Measurements from ENCODE around the gene ILDR1. TPM values are rescaled to one million over a fixed set of nuclear protein-coding genes. Genes with fewer than 3 reads are reported as not detected.

Gene ILDR1
- total and polyA plus RNA-seq, 2 donors (not counting 3 experiments of a cell fraction or from before 2014, with no cell fraction given) = not detected

DNA sequence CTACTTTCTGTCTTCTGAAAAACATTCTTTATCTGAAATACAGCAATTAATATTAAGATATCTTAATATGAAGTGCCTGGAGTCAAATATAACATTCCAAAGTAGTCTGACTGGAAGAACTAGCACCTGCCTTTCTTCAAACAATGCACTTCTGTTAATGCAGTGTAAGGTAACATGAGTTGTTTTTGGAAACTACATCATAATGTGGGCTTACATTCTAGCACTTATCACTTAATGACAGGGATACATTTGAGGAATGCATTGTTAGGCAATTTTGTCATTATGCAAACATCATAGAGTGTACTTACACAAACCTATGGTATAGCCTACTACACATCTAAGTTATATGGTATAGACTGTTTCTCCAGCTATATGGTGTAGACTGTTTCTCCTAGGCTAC lies 78.6 kb downstream of the ILDR1 start:
- CTCF ChIA-PET = no interaction called here
- Histone ChIP-seq H4K20me1 (replicated peaks; ENCODE audit: control insufficient read depth, extremely low read depth, insufficient read depth, low read length) (no peaks in the 10 kb centered on the region), H3K27me3 (ENCODE audit: control insufficient read depth in 2 of 2, insufficient read depth in 2 of 2, low read length in 2 of 2) (no peaks in the 10 kb centered on the region), H3K9me1 (replicated peaks; ENCODE audit: control insufficient read depth, extremely low read depth, insufficient read depth, low read length) (no peaks in the 10 kb centered on the region), H3K4me1 (ENCODE audit: control insufficient read depth, extremely low read depth, insufficient read depth, low read length) (no peaks in the 10 kb centered on the region), H3K79me2 (ENCODE audit: control insufficient read depth, insufficient read depth, low read length) (no peaks in the 10 kb centered on the region), H3K9ac (replicated peaks; ENCODE audit: extremely low read depth, insufficient read depth, low read length) (no peak overlapping the region), H3K27ac (ENCODE audit: insufficient read depth, low read depth, low read length) (no peak overlapping the region), H3K9me3 (replicated peaks; ENCODE audit: control insufficient read depth, insufficient read depth, low read length) (no peaks in the 10 kb centered on the region), H2AFZ (ENCODE audit: low read depth, low read length) (no peak overlapping the region), H3K36me3 (ENCODE audit: control insufficient read depth in 2 of 2, extremely low read depth in 1 of 2, insufficient read depth in 2 of 2, low read length in 2 of 2) (no peaks in the 10 kb centered on the region), H3K4me3 (replicated peaks in 1 of 3; ENCODE audit: insufficient read depth in 1 of 3, low read depth in 1 of 3, low read length in 3 of 3) (no peak overlapping the region), H3K4me2 (ENCODE audit: insufficient read depth, low read length) (no peak overlapping the region)
- no peak for FAIRE-seq
- POLR2A ChIA-PET = no interaction called here
- dilution Hi-C loops (cut with MboI; ENCODE audit: extremely low pct_ligation_motif_present, low sequenced_read_pairs) = no loop called here
- intact Hi-C loops (cut with micrococcal nuclease) = no loop called here
- no TSS peak for BruUV-seq (replicated peaks)
- DNase-seq (ENCODE audit: low read depth, low spot score) = no peak
- TF ChIP-seq GATA2 (IDR thresholded peaks at IDR 0.05; ENCODE audit: insufficient read depth, insufficient read length, low read depth, low read length) = no peak
- no peak for TF ChIP-seq MAX (IDR thresholded peaks at IDR 0.05; ENCODE audit: insufficient read depth, insufficient read length)
- no peak for TF ChIP-seq EZH2 (IDR thresholded peaks at IDR 0.05; ENCODE audit: borderline replicate concordance, low read depth, low read length, severe bottlenecking)
- TF ChIP-seq POLR2A (IDR thresholded peaks at IDR 0.05; ENCODE audit: low read depth, low read length) = no peak
- TF ChIP-seq JUN (IDR thresholded peaks at IDR 0.05; ENCODE audit: borderline replicate concordance, insufficient read depth, insufficient read length, low read depth) = no peak
- TF ChIP-seq MYC (IDR thresholded peaks at IDR 0.05; ENCODE audit: low read depth, low read length) = no peak
- no peak for TF ChIP-seq POLR2AphosphoS5 (IDR thresholded peaks at IDR 0.05; ENCODE audit: insufficient read depth, low read depth, low read length)
- TF ChIP-seq CTCF (IDR thresholded peaks at IDR 0.05; ENCODE audit: extremely low read depth in 1 of 2, insufficient read depth in 1 of 2, low read depth in 1 of 2, low read length in 2 of 2) = no peak
- no peak for TF ChIP-seq FOS (IDR thresholded peaks at IDR 0.05; ENCODE audit: borderline replicate concordance, insufficient read depth, low read length)
